Measurements from ENCODE around the gene PDGFA.

DNA sequence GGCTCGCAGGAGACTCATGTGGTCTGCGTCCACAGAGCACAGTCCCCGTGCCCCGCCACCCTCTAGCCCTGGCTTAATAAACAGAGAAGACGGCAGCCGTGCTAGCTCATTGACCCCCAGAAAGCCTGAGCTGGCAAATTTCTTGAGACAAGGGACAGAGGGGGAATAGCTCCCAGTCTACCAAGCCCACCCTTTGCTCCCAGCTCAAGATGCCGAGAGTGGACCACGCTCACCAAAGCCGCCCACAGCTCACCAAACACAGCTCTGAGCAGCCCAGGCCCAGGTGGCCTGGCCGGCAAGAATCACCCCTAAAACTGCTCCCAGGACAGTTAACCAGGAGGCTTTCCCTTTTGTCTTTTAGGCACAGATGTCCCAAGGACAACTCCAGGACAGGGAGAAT, 5.4 kb downstream of the PDGFA start:
- TF ChIP-seq, protein P1, sequence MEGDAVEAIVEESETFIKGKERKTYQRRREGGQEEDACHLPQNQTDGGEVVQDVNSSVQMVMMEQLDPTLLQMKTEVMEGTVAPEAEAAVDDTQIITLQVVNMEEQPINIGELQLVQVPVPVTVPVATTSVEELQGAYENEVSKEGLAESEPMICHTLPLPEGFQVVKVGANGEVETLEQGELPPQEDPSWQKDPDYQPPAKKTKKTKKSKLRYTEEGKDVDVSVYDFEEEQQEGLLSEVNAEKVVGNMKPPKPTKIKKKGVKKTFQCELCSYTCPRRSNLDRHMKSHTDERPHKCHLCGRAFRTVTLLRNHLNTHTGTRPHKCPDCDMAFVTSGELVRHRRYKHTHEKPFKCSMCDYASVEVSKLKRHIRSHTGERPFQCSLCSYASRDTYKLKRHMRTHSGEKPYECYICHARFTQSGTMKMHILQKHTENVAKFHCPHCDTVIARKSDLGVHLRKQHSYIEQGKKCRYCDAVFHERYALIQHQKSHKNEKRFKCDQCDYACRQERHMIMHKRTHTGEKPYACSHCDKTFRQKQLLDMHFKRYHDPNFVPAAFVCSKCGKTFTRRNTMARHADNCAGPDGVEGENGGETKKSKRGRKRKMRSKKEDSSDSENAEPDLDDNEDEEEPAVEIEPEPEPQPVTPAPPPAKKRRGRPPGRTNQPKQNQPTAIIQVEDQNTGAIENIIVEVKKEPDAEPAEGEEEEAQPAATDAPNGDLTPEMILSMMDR (IDR thresholded peaks at IDR 0.05; ENCODE audit: low read depth, low read length, poor library complexity, severe bottlenecking) = no peak
- no peak for TF ChIP-seq EZH2phosphoT487 (IDR thresholded peaks at IDR 0.05; ENCODE audit: borderline replicate concordance, low read length)

Measured in DOHH2 (cell line).